Uterus (tissue), 2 donors: Measurements from ENCODE around the gene SGPP2.

ENCODE experiments used
- POLR2A ChIP-seq, 2 donors: fragments of 450-650 bp; IDR thresholded peaks; one replicate each; pipeline ENCODE4 v1.6.1; 2016; ENCODE audit warnings: antibody characterized with exemption in 2 of 2, mild to moderate bottlenecking in 1 of 2, moderate library complexity in 1 of 2
- TF ChIP-seq, protein P1 (sequence below), 4 experiments: fragments of 200-600 bp in 2 of 4; fragments of 450-650 bp in 2 of 4; sonication (generic) in 2 of 4; IDR thresholded peaks; one replicate each; pipeline ENCODE4 v1.5.1; 2016 to 2019; ENCODE audit warnings: antibody characterized with exemption in 4 of 4, mild to moderate bottlenecking in 2 of 4, moderate library complexity in 1 of 4

DNA sequence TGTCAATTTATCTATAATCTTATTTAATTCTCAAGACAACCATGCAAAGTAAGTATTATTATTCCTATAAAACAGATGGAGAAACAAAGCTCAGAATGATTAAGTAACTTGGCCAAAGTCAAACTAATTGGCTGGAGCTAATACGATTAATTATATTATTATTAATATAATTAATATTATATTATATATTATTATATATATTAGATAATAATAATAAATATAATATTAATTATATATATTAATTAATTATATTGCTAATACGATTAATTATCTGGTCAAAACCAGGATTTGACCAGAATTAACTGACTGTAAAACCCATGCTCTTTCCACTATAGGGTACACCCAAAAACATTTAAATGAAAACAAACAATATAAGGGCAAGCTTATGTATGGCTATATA lies 179.2 kb downstream of the SGPP2 start:
- TF ChIP-seq, protein P1, sequence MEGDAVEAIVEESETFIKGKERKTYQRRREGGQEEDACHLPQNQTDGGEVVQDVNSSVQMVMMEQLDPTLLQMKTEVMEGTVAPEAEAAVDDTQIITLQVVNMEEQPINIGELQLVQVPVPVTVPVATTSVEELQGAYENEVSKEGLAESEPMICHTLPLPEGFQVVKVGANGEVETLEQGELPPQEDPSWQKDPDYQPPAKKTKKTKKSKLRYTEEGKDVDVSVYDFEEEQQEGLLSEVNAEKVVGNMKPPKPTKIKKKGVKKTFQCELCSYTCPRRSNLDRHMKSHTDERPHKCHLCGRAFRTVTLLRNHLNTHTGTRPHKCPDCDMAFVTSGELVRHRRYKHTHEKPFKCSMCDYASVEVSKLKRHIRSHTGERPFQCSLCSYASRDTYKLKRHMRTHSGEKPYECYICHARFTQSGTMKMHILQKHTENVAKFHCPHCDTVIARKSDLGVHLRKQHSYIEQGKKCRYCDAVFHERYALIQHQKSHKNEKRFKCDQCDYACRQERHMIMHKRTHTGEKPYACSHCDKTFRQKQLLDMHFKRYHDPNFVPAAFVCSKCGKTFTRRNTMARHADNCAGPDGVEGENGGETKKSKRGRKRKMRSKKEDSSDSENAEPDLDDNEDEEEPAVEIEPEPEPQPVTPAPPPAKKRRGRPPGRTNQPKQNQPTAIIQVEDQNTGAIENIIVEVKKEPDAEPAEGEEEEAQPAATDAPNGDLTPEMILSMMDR (IDR thresholded peaks at IDR 0.05): no peak
- TF ChIP-seq POLR2A (IDR thresholded peaks at IDR 0.05): no peak
